ENCODE data around the gene NPLOC4.

The NPLOC4 gene

GRCh38 chr17:81545160-81545949 lies 91.6 kb downstream of the NPLOC4 start:
- DNase-seq: no peak

DNA sequence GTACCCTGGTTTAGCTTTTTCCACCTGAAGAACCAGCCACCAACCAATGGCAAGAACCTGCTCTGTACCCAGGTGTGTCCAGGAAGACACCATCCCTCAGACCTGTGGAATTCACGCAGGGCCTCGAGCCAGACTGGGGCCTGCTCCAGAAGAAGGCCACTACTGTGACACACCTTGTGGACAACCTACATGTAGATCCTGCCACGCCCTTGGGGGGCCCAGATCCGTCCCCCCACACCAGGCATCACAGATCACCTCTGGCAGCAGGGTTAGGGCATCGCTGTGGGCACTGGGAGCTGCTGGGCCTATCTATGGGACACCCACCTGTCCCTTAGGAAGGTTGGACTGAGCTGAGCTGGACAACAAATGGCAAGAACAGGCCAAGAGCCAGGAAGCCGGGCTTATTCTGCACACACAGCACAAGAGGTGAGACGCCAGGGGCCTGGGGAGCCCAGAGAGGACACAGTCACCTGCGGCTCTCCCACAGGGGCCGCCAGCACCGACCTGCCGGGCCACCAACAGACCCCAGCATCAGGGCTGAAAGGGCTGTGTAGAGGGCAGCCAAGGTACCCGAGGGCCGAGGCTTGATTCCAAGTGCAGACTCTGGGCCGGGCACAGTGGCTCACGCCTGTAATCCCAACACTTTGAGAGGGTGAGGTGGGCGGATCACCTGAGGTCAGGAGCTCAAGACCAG lies 92.5 kb downstream of the NPLOC4 start:
- DNase-seq: no peak

DNA sequence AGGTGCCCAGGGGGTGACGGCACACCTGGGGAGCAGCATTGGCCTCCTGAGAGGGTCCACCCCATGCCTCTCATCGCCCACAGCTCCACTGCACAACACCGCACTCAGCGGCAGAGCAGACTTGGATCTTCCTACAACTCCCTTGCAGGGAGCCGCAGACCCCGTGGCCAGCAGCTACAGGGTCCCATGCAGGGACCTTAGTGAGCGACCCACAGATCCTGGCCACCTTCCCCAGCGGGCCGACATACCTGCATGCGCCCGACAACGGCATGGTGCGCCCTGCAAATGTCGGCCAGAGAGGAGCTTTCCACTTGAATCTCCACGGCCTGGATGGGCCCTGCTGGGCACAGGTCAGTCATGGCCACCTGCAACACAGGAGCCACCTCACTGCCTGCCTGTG lies 93.2 kb downstream of the NPLOC4 start:
- no peak for DNase-seq

DNA sequence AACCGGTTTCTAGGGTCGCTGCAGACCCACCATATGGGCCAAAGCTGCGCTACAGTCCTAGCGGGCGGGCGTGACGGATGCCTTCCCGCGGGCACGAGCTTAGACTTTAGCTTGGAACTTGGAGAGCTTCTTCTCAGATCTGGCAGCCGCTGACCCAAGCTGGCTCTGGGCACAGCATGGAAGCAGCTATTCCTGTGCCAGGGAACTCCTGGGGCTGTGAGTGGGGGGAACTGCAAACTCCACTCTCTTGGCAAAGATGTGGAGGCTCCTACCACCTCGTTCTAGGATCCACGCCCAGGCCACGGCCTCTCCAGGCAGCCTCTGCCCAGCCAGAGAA lies 93.6 kb downstream of the NPLOC4 start:
- no peak for DNase-seq

GRCh38 chr17:81542431-81543338 lies 94.2 kb downstream of the NPLOC4 start:
- DNase-seq: no peak

DNA sequence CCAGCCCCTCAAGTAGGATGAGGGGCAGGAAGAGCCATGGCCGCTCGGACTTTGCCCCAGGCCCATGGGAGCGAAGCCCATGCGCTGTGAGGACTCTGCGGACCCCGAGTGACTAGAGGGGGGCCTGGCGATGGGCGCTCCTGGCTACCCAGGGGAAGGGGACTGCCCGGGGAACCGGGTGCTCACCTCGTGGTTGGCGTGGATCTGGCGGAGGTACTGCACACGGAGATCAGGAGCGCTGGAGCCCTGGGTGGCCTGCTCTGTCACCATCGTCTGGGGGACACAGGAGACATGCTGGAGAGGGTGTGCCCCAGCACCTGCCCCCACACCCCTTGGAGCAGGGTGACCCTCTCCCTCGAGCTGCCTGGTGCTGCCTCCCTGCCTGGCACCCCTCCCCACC lies 95.8 kb downstream of the NPLOC4 start:
- DNase-seq: no peak

GRCh38 chr17:81540676-81541027 lies 96.3 kb downstream of the NPLOC4 start:
- DNase-seq: no peak

DNA sequence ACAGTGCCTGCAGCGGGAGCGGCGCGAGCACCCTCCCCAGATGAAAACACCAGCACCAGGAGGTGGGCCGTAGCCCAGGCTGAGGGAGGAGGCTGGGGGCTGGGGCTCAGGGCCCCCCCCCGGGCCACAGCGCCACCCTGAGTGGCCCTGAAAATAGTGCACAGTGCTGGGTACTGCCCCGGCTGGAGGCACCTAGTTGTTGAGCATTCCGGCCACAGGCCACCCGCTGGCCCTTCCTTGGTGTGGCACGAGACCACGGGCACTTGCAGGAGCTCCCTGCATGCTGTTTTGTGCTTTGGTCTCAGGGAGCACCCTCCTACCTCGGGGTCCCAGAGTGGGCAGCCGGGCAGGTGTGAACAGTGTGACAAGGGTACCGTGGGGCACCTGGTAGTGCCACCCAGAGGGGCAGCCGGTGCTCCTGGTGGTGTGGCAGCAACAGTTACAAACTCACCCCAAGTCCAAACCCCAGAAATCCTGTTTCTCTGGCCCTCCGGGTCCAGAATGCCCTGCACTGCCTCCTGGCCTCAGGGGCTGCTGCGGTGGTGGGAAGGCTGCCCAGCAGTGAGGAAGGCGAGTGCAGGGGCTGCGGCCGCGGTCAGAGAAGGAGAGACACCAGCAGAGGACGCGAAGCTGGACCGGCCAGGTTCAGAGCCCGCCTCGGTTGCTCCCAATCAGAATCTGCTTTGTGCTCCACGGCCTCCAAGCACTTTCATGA lies 96.8 kb downstream of the NPLOC4 start:
- no peak for DNase-seq

GRCh38 chr17:81539571-81539900 lies 97.4 kb downstream of the NPLOC4 start:
- no peak for DNase-seq

- DNase-seq: no peak
Measured at GRCh38 chr17:81538651-81539570, 98.0 kb downstream of the NPLOC4 start.

- DNase-seq: no peak
Measured at GRCh38 chr17:81537856-81538555, 98.9 kb downstream of the NPLOC4 start.

- peak in 1 of 4 experiments; percentile 11 for DNase-seq
Measured at GRCh38 chr17:81537343-81537855, 99.5 kb downstream of the NPLOC4 start.

DNA sequence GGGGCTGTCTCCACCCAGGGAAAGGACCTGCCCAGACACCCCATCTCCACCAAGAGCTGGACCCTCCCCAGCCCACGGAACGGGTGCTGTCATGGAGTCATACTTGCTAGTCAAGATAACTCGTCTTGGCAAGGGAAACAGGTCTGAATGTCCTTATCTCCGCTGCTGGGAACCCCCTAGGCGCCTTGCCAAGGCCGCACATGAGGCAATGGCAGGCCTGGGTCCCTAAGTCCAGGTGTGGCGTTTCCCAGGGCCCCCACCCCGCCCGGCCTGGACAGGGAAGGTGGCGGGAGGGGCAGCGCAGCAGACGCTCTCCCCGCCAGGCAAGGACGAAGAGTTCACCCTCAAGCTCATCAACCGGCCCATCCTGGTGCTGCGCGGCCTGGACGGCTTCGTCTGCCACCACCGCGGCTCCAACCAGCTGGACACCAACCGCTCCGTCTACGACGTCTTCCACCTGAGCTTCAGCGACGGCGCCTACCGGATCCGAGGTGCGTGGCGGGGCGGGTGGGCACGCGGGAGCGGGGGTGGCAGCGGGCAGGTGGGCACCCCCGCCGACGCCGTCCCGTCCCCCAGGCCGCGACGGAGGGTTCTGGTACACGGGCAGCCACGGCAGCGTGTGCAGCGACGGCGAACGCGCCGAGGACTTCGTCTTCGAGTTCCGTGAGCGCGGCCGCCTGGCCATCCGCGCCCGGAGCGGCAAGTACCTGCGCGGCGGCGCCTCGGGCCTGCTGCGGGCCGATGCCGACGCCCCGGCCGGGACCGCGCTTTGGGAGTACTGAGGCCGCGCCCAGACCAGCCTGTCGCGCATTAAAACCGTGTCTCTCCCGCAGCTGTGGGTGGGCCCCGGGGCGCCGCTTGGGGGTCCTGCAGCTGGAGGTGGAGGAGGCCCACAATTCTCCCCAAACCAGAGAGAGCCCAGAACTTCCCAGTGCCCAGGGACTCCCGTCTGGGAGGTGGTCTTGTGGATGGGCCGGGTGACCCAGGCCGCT lies 100.3 kb downstream of the NPLOC4 start:
- DNase-seq: no peak

DNA sequence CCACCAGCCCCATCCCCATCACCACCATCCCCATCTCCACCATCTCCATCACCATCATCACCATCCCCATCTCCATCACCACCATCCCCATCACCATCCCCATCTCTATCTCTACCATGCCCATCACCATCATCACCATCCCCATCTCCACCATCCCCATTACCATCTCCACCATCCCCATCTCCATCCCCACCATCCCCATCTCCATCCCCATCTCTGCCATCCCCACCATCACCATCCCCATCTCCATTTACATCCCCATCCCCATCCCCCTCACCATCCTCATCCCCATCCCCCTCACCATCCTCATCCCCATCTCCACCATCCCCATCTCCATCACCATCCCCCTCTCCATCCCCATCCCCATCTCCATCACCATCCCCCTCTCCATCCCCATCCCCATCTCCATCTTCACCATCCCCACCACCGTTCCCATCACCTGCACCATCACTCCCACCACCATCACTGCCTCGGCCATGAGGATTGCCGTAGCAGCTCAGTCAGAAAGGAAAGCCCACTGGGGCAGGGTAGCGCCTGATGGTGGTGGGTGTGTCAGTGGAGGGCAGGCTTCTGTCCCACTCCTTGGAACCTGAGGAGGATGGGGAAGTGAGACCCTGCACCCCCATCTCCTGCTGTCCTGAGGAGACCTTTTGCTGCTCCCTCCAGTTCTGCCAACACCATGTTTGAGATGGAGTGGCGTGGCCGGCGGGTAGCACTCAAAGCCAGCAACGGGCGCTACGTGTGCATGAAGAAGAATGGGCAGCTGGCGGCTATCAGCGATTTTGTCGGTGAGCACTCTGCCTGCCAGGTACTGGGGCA lies 101.2 kb downstream of the NPLOC4 start:
- DNase-seq: no peak

GRCh38 chr17:81535007-81535328 lies 101.9 kb downstream of the NPLOC4 start:
- DNase-seq: no peak

DNA sequence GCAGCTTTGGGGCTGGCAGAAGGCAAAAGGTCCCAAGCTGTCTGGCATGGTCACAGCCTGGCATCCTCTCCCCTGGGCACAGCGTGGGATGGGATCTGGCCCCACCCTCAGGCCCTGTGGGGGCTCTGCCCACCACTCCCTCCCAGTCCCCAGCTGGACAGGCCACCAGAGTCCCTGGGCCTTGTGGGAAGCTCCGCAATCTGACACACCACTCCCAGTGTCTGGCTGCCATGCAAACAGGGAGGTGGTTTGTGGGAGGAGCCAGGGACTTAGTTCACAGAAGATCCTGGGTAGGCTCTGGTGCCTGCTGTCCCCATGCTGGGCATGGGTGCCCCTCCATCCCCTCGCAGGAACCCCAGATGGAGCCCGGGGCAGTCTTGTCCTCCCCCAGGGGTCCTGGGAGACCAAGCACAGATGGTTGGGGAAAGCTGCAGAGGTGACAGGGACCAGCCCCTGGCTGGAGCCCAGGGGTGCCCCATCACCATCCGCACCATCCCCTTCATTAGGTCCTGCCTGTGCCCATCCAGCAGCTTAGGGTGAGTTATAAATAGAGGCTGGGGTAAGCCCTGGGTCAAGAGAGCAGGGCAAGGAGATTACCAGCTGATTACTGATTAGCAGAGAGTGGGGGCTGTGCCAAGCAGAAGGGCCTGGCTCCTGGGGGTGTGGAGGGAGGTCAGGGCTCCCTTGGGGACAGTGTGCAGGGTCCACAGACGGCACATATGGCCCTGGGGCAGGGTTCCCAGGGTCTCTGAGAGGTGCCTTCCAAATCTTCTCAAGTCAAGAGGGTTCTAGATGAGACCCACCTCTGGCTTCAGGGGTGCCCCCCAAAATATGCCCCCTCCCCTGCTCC lies 102.5 kb downstream of the NPLOC4 start:
- DNase-seq: no peak

DNA sequence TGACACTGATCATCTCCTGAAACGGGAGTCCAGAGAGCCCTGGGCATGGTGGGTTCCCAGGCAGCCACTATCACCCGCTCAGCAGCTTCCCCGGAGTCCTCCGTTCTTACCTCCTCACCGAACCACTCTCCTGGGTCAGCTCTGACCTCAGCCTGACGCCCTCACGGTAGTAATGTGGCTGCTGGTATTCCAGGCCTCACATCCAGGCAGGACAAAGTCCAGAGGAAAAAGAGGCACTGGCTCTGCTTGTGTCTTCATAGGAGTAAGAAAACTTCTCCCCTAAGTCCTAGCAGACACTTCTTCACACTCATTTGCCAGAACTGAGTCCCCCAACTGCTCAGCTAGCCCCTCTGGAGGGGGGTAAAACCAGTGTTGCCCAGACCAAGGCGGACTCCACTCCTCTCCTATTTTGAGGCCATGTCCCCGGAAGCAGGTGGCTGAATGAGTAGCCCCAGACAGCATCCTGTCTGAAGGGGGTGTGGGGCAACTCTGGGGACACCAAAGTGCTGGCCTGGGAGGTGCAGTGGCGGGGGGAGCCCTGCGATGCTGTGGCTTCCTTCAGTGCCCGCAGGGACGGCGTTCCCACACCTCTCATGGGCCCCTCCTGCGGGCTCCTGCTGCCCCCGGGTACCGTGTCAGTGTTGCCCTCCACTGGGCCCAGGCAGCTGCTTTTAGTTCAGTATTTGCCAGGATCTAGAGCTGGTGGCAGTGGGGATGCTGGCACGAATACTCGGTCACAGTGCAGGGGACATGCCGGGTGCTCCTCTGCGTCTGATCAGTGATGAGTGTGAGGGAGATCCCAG lies 103.4 kb downstream of the NPLOC4 start:
- no peak for DNase-seq
